Thoracic aorta (tissue), 2 donors: Measurements from ENCODE around the gene USP4. TPM values are rescaled to one million over a fixed set of nuclear protein-coding genes. Genes with fewer than 3 reads are reported as not detected.
"Not testable (repeated sequence)": the region's sequence is repeated elsewhere in the genome, so short reads cannot be mapped to it uniquely, and the experiment has no call there.

Source experiments
- ATAC-seq: fragments of 150-250 bp; one replicate; pipeline ENCODE4 v1.8.0; 2017; ENCODE audit warnings: low read depth; ENCODE audit not compliant: insufficient number of reproducible peaks, low FRiP score
- DNase-seq: peaks from one replicate; pipeline ENCODE4 v3.0.0-alpha.2; 2020; ENCODE audit warnings: low spot score
- H3K27ac ChIP-seq, 2 donors: fragments of 200-600 bp; sonication (generic); 1 replicate in 1 of 2; 2 replicates in 1 of 2; pipeline ENCODE4 v1.5.1; 2016; ENCODE audit warnings: mild to moderate bottlenecking in 2 of 2, moderate library complexity in 2 of 2
- H3K27me3 ChIP-seq: fragments of 200-600 bp; sonication (generic); replicated peaks from 2 replicates; pipeline ENCODE4 v1.6.0; 2016; ENCODE audit warnings: mild to moderate bottlenecking; ENCODE audit not compliant: insufficient read depth
- H3K36me3 ChIP-seq: fragments of 200-600 bp; sonication (generic); one replicate; pipeline ENCODE4 v1.5.1; 2016
- H3K4me1 ChIP-seq, 2 donors: fragments of 200-600 bp; sonication (generic); 1 replicate in 1 of 2; 2 replicates in 1 of 2; pipeline versions ENCODE4 v1.5.1 to v1.6.0; 2016; ENCODE audit warnings: low read depth in 2 of 2, mild to moderate bottlenecking in 1 of 2; ENCODE audit not compliant: control insufficient read depth in 1 of 2
- H3K4me3 ChIP-seq: fragments of 200-600 bp; sonication (generic); 2 replicates; pipeline ENCODE4 v1.5.1; 2016; ENCODE audit warnings: mild to moderate bottlenecking
- H3K9me3 ChIP-seq: fragments of 200-600 bp; sonication (generic); 2 replicates; pipeline ENCODE4 v1.5.1; 2016
- total RNA-seq, 2 donors: library from RNA; depleted of rRNA; stranded (reverse); fragments of >200 nt; gene quantifications; one replicate each; pipeline versions ENCODE4 v1.1.0 to v1.2.3, GENCODE V29; 2016
- TF ChIP-seq, protein P1 (sequence below): fragments of 200-600 bp; sonication (generic); IDR thresholded peaks from one replicate; pipeline ENCODE4 v1.5.1; 2019; ENCODE audit warnings: antibody characterized with exemption

USP4 gene
- total RNA-seq, 2 donors from 2014 or later = 41.2 to 74.1 TPM

DNA sequence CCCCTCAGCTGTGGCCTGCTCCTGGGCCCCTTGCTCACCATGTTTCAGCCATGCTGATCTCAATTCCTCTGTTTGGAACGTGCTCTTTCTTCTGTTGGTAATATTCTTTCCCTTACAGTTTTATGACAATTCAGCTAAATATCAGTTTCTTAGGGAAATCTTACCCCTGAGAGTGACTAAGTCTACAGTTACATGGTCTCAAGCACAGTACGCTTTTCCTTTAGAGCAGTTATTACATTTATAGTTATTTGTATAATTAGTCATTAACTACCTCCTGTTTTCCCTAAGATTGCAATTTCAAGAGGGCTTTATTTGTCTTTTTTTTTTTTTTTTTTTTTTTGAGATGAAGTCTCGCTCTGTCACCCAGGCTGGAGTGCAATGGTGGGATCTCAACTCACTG is 86.3 kb downstream of the USP4 start:
- ATAC-seq (no peak), DNase-seq (no peak)
- Histone ChIP-seq H3K4me3 (no peak overlapping the region), H3K36me3 (no peaks in the 10 kb centered on the region), H3K4me1 (no peaks in the 10 kb centered on the region), H3K27ac (no peak overlapping the region), H3K9me3 (no peaks in the 10 kb centered on the region), H3K27me3 (no peaks in the 10 kb centered on the region)
- TF ChIP-seq, protein P1, sequence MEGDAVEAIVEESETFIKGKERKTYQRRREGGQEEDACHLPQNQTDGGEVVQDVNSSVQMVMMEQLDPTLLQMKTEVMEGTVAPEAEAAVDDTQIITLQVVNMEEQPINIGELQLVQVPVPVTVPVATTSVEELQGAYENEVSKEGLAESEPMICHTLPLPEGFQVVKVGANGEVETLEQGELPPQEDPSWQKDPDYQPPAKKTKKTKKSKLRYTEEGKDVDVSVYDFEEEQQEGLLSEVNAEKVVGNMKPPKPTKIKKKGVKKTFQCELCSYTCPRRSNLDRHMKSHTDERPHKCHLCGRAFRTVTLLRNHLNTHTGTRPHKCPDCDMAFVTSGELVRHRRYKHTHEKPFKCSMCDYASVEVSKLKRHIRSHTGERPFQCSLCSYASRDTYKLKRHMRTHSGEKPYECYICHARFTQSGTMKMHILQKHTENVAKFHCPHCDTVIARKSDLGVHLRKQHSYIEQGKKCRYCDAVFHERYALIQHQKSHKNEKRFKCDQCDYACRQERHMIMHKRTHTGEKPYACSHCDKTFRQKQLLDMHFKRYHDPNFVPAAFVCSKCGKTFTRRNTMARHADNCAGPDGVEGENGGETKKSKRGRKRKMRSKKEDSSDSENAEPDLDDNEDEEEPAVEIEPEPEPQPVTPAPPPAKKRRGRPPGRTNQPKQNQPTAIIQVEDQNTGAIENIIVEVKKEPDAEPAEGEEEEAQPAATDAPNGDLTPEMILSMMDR = no peak

DNA sequence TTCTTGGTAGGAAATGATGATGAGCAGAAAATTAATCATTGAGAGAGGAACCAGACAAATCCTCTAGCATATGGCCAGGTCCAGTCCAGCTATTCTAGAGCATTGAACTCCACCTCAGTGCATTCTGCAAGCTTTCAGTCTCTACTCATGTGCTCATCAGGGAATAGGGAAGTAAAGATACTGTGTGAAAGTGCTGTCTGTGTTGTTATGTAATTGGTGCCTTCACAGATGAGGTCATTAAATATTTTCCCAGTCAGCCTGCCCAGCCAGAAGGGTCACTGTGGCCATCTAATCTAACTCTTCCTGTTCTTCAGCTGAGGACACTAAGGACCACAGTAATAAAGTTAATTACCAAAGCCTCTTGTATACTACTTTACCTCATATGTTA is 91.0 kb downstream of the USP4 start:
- TF ChIP-seq, protein P1 = no peak
- Histone ChIP-seq H3K9me3 (no peaks in the 10 kb centered on the region), H3K4me3 (no peak overlapping the region), H3K27ac (peak overlapping the region in 1 of 2 donors; percentile 46), H3K4me1 (no peaks in the 10 kb centered on the region), H3K36me3 (no peaks in the 10 kb centered on the region), H3K27me3 (no peaks in the 10 kb centered on the region)
- DNase-seq (no peak), ATAC-seq (no peak)

DNA sequence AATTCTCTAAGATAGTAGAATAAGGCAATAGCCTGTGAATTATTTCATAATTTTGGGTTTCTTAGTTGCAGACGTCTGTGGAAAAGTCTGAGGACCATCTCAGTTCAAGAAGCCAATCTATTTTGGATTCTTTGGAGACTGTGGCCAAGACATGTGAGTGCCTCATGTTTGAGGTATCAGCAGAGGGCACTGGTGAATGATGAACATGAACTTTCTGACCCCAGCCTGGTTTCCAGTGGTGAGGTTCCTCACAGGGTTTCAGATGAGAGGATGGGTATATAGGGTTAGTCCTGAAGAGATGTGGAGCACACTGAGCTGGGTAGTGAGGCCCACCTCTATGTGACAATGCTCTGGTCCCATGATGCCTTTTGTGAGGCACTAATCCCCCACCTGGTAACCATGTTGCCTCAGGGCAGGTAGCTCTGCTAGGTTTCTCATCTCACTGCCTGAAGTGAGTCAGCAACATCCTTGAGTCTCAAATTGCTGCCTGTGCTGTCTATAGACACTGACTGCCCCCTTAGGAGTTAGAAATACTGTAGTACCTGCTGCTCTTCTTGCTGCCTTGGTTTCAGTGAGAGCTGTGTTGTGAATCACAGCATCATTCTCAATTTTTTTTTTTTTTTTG is 95.2 kb downstream of the USP4 start:
- no peak overlapping the region for H3K4me3 ChIP-seq
- no peaks in the 10 kb centered on the region for H3K27me3 ChIP-seq
- ATAC-seq (no peak), DNase-seq (no peak)
- H3K9me3 ChIP-seq = no peaks in the 10 kb centered on the region
- TF ChIP-seq, protein P1 = no peak
- no peaks in the 10 kb centered on the region for H3K4me1 ChIP-seq
- H3K36me3 ChIP-seq = no peaks in the 10 kb centered on the region
- H3K27ac ChIP-seq = no peak overlapping the region

DNA sequence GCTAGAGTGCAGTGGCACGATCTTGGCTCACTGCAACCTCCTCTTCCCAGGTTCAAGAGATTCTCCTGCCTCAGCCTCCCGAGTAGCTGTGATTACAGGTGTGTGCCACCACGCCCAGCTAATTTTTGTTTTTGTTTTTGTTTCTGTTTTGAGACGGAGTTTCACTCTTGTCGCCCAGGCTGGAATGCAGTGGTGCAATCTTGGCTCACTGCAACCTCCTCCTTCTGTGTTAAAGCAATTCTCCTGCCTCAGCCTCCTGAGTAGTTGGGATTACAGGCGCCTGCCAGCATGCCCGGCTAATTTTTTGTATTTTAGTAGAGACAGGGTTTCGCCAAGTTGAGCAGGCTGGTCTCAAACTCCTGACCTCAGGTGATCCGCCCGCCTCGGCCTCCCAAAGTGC is 99.8 kb downstream of the USP4 start:
- H3K27me3 ChIP-seq, H3K9me3 ChIP-seq, H3K27ac ChIP-seq, ATAC-seq, DNase-seq, H3K4me1 ChIP-seq, H3K36me3 ChIP-seq, H3K4me3 ChIP-seq: not testable (repeated sequence)

DNA sequence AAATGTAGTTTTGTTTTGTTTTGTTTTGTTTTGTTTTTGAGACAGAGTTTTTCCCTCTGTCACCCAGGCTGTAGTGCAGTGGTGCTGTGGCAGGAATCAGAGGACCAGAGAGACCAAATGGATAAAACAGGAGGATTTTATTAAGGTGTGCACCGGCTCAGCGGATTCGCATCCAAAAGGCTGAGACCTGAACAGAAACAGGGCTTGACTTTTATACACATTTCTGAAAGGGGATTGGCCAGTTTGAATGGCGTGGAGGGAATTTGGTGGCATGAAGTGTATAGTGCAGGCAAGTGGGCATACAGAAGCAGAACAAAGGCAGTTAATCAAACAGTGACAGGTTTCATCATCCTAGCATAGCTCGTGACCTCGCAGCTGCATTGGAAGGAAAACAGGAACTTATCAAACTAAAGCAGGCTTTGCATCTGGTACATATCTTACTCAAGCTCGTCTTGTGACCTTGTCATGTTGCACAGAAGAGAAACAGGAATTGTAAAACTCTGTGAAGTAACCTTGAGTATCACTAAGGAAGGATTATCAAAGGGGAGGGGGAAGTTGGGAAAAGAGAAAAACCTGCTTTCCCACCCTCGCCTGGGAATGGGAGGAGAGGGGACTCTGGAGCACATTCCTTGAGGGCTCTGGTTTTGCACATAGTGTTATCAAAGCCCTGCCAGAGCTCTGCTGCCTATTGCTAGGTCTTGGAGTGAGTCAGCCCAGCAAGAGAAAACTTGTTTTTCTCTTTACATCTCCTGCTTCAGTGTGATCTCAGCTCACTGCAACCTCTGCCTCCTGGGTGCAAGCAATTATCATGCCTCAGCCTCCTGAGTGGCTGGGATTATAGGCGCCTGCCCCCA is 101.4 kb downstream of the USP4 start:
- Histone ChIP-seq H3K9me3 (peaks cover 4% of the 10 kb centered on the region), H3K36me3 (no peaks in the 10 kb centered on the region), H3K27me3 (no peaks in the 10 kb centered on the region), H3K4me1 (no peaks in the 10 kb centered on the region), H3K4me3 (no peak overlapping the region), H3K27ac (no peak overlapping the region)
- DNase-seq (no peak), ATAC-seq (no peak)
- TF ChIP-seq, protein P1 = no peak
